ENCODE results near the gene MALSU1. TPM values are rescaled to one million over a fixed set of nuclear protein-coding genes. Genes with fewer than 3 reads are reported as not detected.

The MALSU1 gene
- total and polyA plus RNA-seq, 2 of the 13 experiments (the other 11 are each of a cell fraction or from before 2014, with no cell fraction given) = 72.0 to 141 TPM

- TF ChIP-seq MLX (CRISPR knock-in tag; IDR thresholded peaks at IDR 0.05) (peak; percentile 87), JARID2 (CRISPR knock-in tag; IDR thresholded peaks at IDR 0.05; ENCODE audit: insufficient replicate concordance) (no peak), CEBPB (IDR thresholded peaks at IDR 0.05; ENCODE audit: borderline replicate concordance, low read depth, low read length) (peak; percentile 58; the same call in 1 of the 2 replicates), ZBTB1 (CRISPR knock-in tag; IDR thresholded peaks at IDR 0.05; ENCODE audit: borderline replicate concordance) (no peak), RXRA (CRISPR knock-in tag; IDR thresholded peaks at IDR 0.05) (peak; percentile 57; the same call in 1 of the 2 replicates), ZNF772 (CRISPR knock-in tag; IDR thresholded peaks at IDR 0.05) (0 out of 2 replicates have a peak, but pooled peaks have one; percentile 41), FOXA1 (IDR thresholded peaks at IDR 0.05) (peak; percentile 70), FOXA1 (CRISPR knock-in tag; IDR thresholded peaks at IDR 0.05) (peak; percentile 98), ZNF569 (CRISPR knock-in tag; IDR thresholded peaks at IDR 0.05; ENCODE audit: borderline replicate concordance) (no peak), SOX6 (IDR thresholded peaks at IDR 0.05) (no peak), SOX6 (CRISPR knock-in tag; IDR thresholded peaks at IDR 0.05) (peak; percentile 95), USF2 (IDR thresholded peaks at IDR 0.05; ENCODE audit: low read depth, low read length) (no peak), USF2 (CRISPR knock-in tag; IDR thresholded peaks at IDR 0.05; ENCODE audit: borderline replicate concordance) (no peak), ZFP91 (CRISPR knock-in tag; IDR thresholded peaks at IDR 0.05; ENCODE audit: borderline replicate concordance) (no peak), NFATC3 (CRISPR knock-in tag; IDR thresholded peaks at IDR 0.05) (no peak), ARNT (IDR thresholded peaks at IDR 0.05) (no peak), HOXA5 (CRISPR knock-in tag; IDR thresholded peaks at IDR 0.05) (peak; percentile 49; the same call in 1 of the 2 replicates), ZNF460 (CRISPR knock-in tag; IDR thresholded peaks at IDR 0.05; ENCODE audit: borderline replicate concordance) (no peak), DPF2 (CRISPR knock-in tag; IDR thresholded peaks at IDR 0.05; ENCODE audit: borderline replicate concordance, low read depth) (peak; percentile 68; the same call in 1 of the 2 replicates), SOX13 (IDR thresholded peaks at IDR 0.05) (peak; percentile 91), SOX13 (CRISPR knock-in tag; conservative IDR thresholded peaks at IDR 0.05 in 1 of 2, IDR thresholded peaks at IDR 0.05 in 1 of 2) (peak in 1 of 2 experiments; percentile 97; a peak in 2 of 4 replicates), ZNF205 (CRISPR knock-in tag; IDR thresholded peaks at IDR 0.05) (peak; percentile 83), SRSF4 (IDR thresholded peaks at IDR 0.05; ENCODE audit: low read depth, low read length, poor library complexity, severe bottlenecking) (no peak), ZNF703 (CRISPR knock-in tag; IDR thresholded peaks at IDR 0.05; ENCODE audit: borderline replicate concordance) (no peak), THYN1 (CRISPR knock-in tag; IDR thresholded peaks at IDR 0.05; ENCODE audit: borderline replicate concordance, low read depth) (no peak), RFXANK (CRISPR knock-in tag; IDR thresholded peaks at IDR 0.05) (peak; percentile 74; the same call in 1 of the 2 replicates), KDM5B (CRISPR knock-in tag; IDR thresholded peaks at IDR 0.05; ENCODE audit: borderline replicate concordance) (no peak)
Observed at GRCh38 chr7:23334482-23335056, 35.4 kb downstream of the MALSU1 start (continued).
